Keratinocyte (primary cell): Measurements from ENCODE around the gene FAM227A.

Experiments
- CTCF ChIP-seq, 3 experiments: IDR thresholded peaks in 1 of 3; conservative IDR thresholded peaks in 1 of 3; optimal IDR thresholded peaks in 1 of 3; 2 replicates in 2 of 3; 3 replicates in 1 of 3; pipeline versions ENCODE3 to v1.5.1; 2011; ENCODE audit warnings: low read length in 3 of 3, mild to moderate bottlenecking in 3 of 3, moderate library complexity in 2 of 3, control low read depth in 1 of 3, inconsistent platforms in 1 of 3; ENCODE audit not compliant: insufficient read depth in 2 of 3; ENCODE audit errors: extremely low read depth in 1 of 3
- EZH2 ChIP-seq: IDR thresholded peaks from one replicate; pipeline ENCODE4 v1.6.1; 2012; ENCODE audit warnings: inconsistent platforms, mild to moderate bottlenecking, low read length, moderate library complexity

GRCh38 chr22:38618258-38618657 is 37.9 kb downstream of the FAM227A start:
- no peak for TF ChIP-seq CTCF (optimal IDR thresholded peaks at IDR 0.05 in 1 of 3, IDR thresholded peaks at IDR 0.05 in 1 of 3, conservative IDR thresholded peaks at IDR 0.05 in 1 of 3; ENCODE audit: extremely low read depth in 1 of 3, insufficient read depth in 2 of 3, low read length in 3 of 3)
- TF ChIP-seq EZH2 = no peak
